Panc1 (cell line): Measurements from ENCODE around the gene CER1. TPM values are rescaled to one million over a fixed set of nuclear protein-coding genes. Genes with fewer than 3 reads are reported as not detected.

Experiments used
- ATAC-seq: fragments of 200-7000 bp; cut with Tn5 transposase; 2 replicates; pipeline ENCODE4 v1.9.1; 2020; ENCODE audit warnings: mild to moderate bottlenecking, moderate library complexity
- Bru-seq: library from RNA; stranded (reverse); fragments of 400-500 nt; gene quantifications from one replicate; lab custom pipeline; 2021; lab: Mats Ljungman, UMichigan
- BruChase-seq, 2 experiments: library from RNA; stranded (reverse); fragments of 400-500 nt; gene quantifications; one replicate each; lab custom pipeline; 2021; lab: Mats Ljungman, UMichigan
- BruUV-seq: library from RNA; stranded (reverse); fragments of 400-500 nt; replicated peaks from 2 replicates; lab custom pipeline; 2021; lab: Mats Ljungman, UMichigan
- CTCF ChIA-PET: fragments of 300-600 bp; sonication (Branson Sonifier 250); formaldehyde crosslinking; loops from one replicate; lab custom pipeline; 2022; ENCODE audit warnings: antibody characterized with exemption; lab: Charles Lee
- POLR2A ChIA-PET: fragments of 300-600 bp; sonication (Branson Sonifier 250); formaldehyde crosslinking; loops from one replicate; lab custom pipeline; 2022; ENCODE audit warnings: antibody characterized with exemption; lab: Charles Lee
- DNase-seq: peaks from one replicate; pipeline ENCODE4 v3.0.0-alpha.2; 2010; ENCODE audit warnings: low read depth, low spot score
- H3K27ac ChIP-seq: 2 replicates; pipeline ENCODE4 v1.5.1; 2011; ENCODE audit warnings: mild to moderate bottlenecking, low read length, inconsistent platforms
- H3K27me3 ChIP-seq: fragments of 200-500 bp; sonication (Bioruptor generic); 2 replicates; pipeline ENCODE4 v1.6.0; 2014; ENCODE audit warnings: low read length, inconsistent platforms; ENCODE audit not compliant: control insufficient read depth, insufficient read depth
- H3K36me3 ChIP-seq: fragments of 200-500 bp; sonication (Bioruptor generic); 2 replicates; pipeline ENCODE4 v1.5.1; 2014; ENCODE audit warnings: inconsistent platforms, mild to moderate bottlenecking, low read length, moderate library complexity; ENCODE audit not compliant: control insufficient read depth, insufficient read depth
- H3K4me1 ChIP-seq: 2 replicates; pipeline ENCODE4 v1.5.1; 2011; ENCODE audit warnings: inconsistent platforms, mild to moderate bottlenecking, low read length, moderate library complexity; ENCODE audit not compliant: control insufficient read depth, insufficient read depth
- H3K4me3 ChIP-seq, 2 experiments: 2 replicates each; pipeline ENCODE4 v1.5.1; 2011 to 2012; ENCODE audit warnings: low read depth in 2 of 2, low read length in 2 of 2, mild to moderate bottlenecking in 2 of 2, inconsistent platforms in 1 of 2, moderate library complexity in 1 of 2
- H3K9me3 ChIP-seq: fragments of 200-500 bp; sonication (Bioruptor generic); 2 replicates; pipeline ENCODE4 v1.5.1; 2014; ENCODE audit warnings: low read depth, mild to moderate bottlenecking, inconsistent platforms, low read length, moderate library complexity; ENCODE audit not compliant: control insufficient read depth, insufficient read depth
- CTCF ChIP-seq: fragments of 450-650 bp; IDR thresholded peaks from 2 replicates; pipeline ENCODE4 v1.5.1; 2017; ENCODE audit warnings: mild to moderate bottlenecking
- POLR2AphosphoS5 ChIP-seq: IDR thresholded peaks from 2 replicates; pipeline ENCODE4 v1.6.1; 2012; ENCODE audit warnings: mild to moderate bottlenecking, low read depth, low read length, moderate library complexity
- REST ChIP-seq, 2 experiments: IDR thresholded peaks; 2 replicates each; pipeline ENCODE4 v1.6.1; 2011 to 2012; ENCODE audit warnings: low read depth in 2 of 2, control low read depth in 1 of 2, low read length in 1 of 2, mild to moderate bottlenecking in 1 of 2, moderate library complexity in 1 of 2; ENCODE audit not compliant: insufficient read depth in 1 of 2
- SIN3A ChIP-seq: IDR thresholded peaks from 2 replicates; pipeline ENCODE4 v1.6.1; 2012; ENCODE audit warnings: low read depth, mild to moderate bottlenecking, low read length, moderate library complexity, borderline replicate concordance; ENCODE audit not compliant: insufficient read depth
- TCF7L2 ChIP-seq: IDR thresholded peaks from 2 replicates; pipeline ENCODE4 v1.6.1; 2011; ENCODE audit warnings: mild to moderate bottlenecking, low read depth, low read length, inconsistent platforms
- in situ Hi-C: cut with HindIII; loops from 2 replicates; pipeline ENCODE4 v1.10.0; 2016; ENCODE audit warnings: low sequenced_read_pairs, low pct_unique_long_range_greater_than_20kb
- intact Hi-C: fragments of 100-400 bp; cut with micrococcal nuclease; formaldehyde crosslinking; loops from one replicate; pipeline ENCODE4 v1.10.0; 2022; ENCODE audit not compliant: unreplicated experiment
- long read RNA-seq: library from polyadenylated mRNA; unstranded; transcript quantifications from one replicate; pipeline ENCODE4 v2.0.0, GENCODE V29; 2021; ENCODE audit not compliant: unreplicated experiment
- polyA plus RNA-seq: library from polyadenylated mRNA; unstranded; fragments of >200 nt; gene quantifications from one replicate; pipeline ENCODE4 v1.2.1, GENCODE V29; 2012; ENCODE audit warnings: missing spikeins; ENCODE audit not compliant: insufficient read length
- total RNA-seq: library from RNA; stranded (reverse); gene quantifications from one replicate; pipeline ENCODE4 v1.2.1, GENCODE V29; 2021; ENCODE audit not compliant: unreplicated experiment

Gene CER1
- total RNA-seq: not detected
- polyA plus RNA-seq: not detected
- not detected for Bru-seq, nascent RNA
- not detected for BruChase-seq, experiment 1, labeled RNA remaining after a 2-hour chase
- BruChase-seq, experiment 2, labeled RNA remaining after a 6-hour chase: not detected
- long read RNA-seq: 0 reads

- in situ Hi-C loops (no loop called here), intact Hi-C loops (no loop called here)
- no peak for ATAC-seq
- no peaks in the 10 kb centered on the region for H3K4me1 ChIP-seq
- H3K27me3 ChIP-seq: no peaks in the 10 kb centered on the region
- no peak for DNase-seq
- no peak within 1 kb of the TSS for H3K27ac ChIP-seq
- no TSS peak for BruUV-seq
- H3K36me3 ChIP-seq: no peaks in the 10 kb centered on the region
- ChIA-PET CTCF (no interaction called here), POLR2A (no interaction called here)
- H3K4me3 ChIP-seq: no peak within 1 kb of the TSS
- no peaks in the 10 kb centered on the region for H3K9me3 ChIP-seq
- TF ChIP-seq SIN3A (no peak), POLR2AphosphoS5 (no peak), CTCF (no peak), REST (IDR thresholded peaks at IDR 0.05; ENCODE audit: insufficient read depth in 1 of 2, low read depth in 2 of 2, low read length in 1 of 2) (no peak), TCF7L2 (no peak)
These were observed at the start of gene CER1 for GRCh38 chr9:14722391-14723035. CER1 (minus strand) TSS chr9:14722733; CDS start chr9:14722672, 61 bp downstream.

- CTCF ChIA-PET: no interaction called here
- ATAC-seq (no peak), DNase-seq (no peak)
- intact Hi-C loops (no loop called here), in situ Hi-C loops (no loop called here)
- POLR2A ChIA-PET: no interaction called here
- TF ChIP-seq TCF7L2 (no peak), POLR2AphosphoS5 (no peak)
- Histone ChIP-seq H3K9me3 (no peaks in the 10 kb centered on the region), H3K4me1 (no peaks in the 10 kb centered on the region), H3K36me3 (no peaks in the 10 kb centered on the region), H3K27ac (no peak overlapping the region), H3K27me3 (no peaks in the 10 kb centered on the region), H3K4me3 (no peak overlapping the region)
- BruUV-seq: no TSS peak
These were observed 48.1 kb upstream of the CER1 start for GRCh38 chr9:14770592-14770991.

- POLR2A ChIA-PET: no interaction called here
These were observed 46.7 kb upstream of the CER1 start for GRCh38 chr9:14769230-14769571.

More at GRCh38 chr9:14769230-14769571, 46.7 kb upstream of the CER1 start:
- BruUV-seq: no TSS peak
- Histone ChIP-seq H3K4me3 (no peak overlapping the region), H3K9me3 (no peaks in the 10 kb centered on the region), H3K27ac (no peak overlapping the region), H3K4me1 (no peaks in the 10 kb centered on the region), H3K36me3 (no peaks in the 10 kb centered on the region), H3K27me3 (no peaks in the 10 kb centered on the region)
- intact Hi-C loops: loop anchor here (5.0 kb wide), 2 partner anchors 157 to 302 kb away; no protein-coding TSS in a partner anchor
- CTCF ChIA-PET: no interaction called here
- DNase-seq (peak; percentile 10), ATAC-seq (no peak)
- no peak for TF ChIP-seq REST (IDR thresholded peaks at IDR 0.05; ENCODE audit: insufficient read depth in 1 of 2, low read depth in 2 of 2, low read length in 1 of 2)
- no peak for TF ChIP-seq CTCF
- no peak for TF ChIP-seq POLR2AphosphoS5
- no peak for TF ChIP-seq SIN3A
- in situ Hi-C loops: no loop called here
